GM19397 (cell line): ENCODE measurements around the gene NRROS.
"Not testable (repeated sequence)": the region's sequence is repeated elsewhere in the genome, so short reads cannot be mapped to it uniquely, and the experiment has no call there.

Experiments used
- ATAC-seq: cut with Tn5 transposase; IDR thresholded peaks from one replicate; pipeline ENCODE4 v1.9.1; 2021; ENCODE audit warnings: mild to moderate bottlenecking, moderate library complexity; ENCODE audit not compliant: unreplicated experiment

The NRROS gene

GRCh38 chr3:196624067-196624790, 15.3 kb upstream of the NRROS start:
- no peak for ATAC-seq

GRCh38 chr3:196624907-196625306, 14.6 kb upstream of the NRROS start:
- no peak for ATAC-seq

- no peak for ATAC-seq
These were observed 14.2 kb upstream of the NRROS start for GRCh38 chr3:196625331-196625730.

GRCh38 chr3:196627918-196628231, 11.6 kb upstream of the NRROS start:
- no peak for ATAC-seq

- ATAC-seq = no peak
These were observed 10.3 kb upstream of the NRROS start for GRCh38 chr3:196629228-196629627.

- no peak for ATAC-seq
These were observed 7.8 kb upstream of the NRROS start for GRCh38 chr3:196631682-196632045.

- peak; percentile 74 for ATAC-seq
These were observed 7.3 kb upstream of the NRROS start for GRCh38 chr3:196632046-196632751.

GRCh38 chr3:196633555-196634151, 5.8 kb upstream of the NRROS start:
- no peak for ATAC-seq

GRCh38 chr3:196634224-196634623, 5.3 kb upstream of the NRROS start:
- no peak for ATAC-seq

- ATAC-seq = no peak
These were observed 4.7 kb upstream of the NRROS start for GRCh38 chr3:196634829-196635228.

GRCh38 chr3:196636369-196637349, 2.8 kb upstream of the NRROS start:
- no peak for ATAC-seq

- ATAC-seq = not testable (repeated sequence)
These were observed 1.6 kb upstream of the NRROS start for GRCh38 chr3:196637941-196638340.

- no peak for ATAC-seq
These were observed 522 bp upstream of the NRROS start for GRCh38 chr3:196638861-196639482.

- no peak for ATAC-seq
These were observed 964 bp downstream of the NRROS start for GRCh38 chr3:196640297-196641018.

GRCh38 chr3:196641333-196642054, 2.0 kb downstream of the NRROS start:
- no peak for ATAC-seq

- no peak for ATAC-seq
These were observed 2.9 kb downstream of the NRROS start for GRCh38 chr3:196642434-196642833.

- ATAC-seq = peak; percentile 60
These were observed 3.8 kb downstream of the NRROS start for GRCh38 chr3:196643201-196643749.

GRCh38 chr3:196643761-196644160, 4.3 kb downstream of the NRROS start:
- ATAC-seq = no peak

GRCh38 chr3:196645096-196645495, 5.6 kb downstream of the NRROS start:
- ATAC-seq = no peak
